ENCODE measurements around the gene MED20.
A peak's percentile ranks its signal among the peaks of the same experiment; 100 is the strongest.
"Not testable (repeated sequence)": the region's sequence is repeated elsewhere in the genome, so short reads cannot be mapped to it uniquely, and the experiment has no call there.

MED20 gene, protein sequence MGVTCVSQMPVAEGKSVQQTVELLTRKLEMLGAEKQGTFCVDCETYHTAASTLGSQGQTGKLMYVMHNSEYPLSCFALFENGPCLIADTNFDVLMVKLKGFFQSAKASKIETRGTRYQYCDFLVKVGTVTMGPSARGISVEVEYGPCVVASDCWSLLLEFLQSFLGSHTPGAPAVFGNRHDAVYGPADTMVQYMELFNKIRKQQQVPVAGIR

GRCh38 chr6:41920921-41921711 lies at the start of gene MED20, which contains the start of gene BYSL:
TSS of gene MED20 (minus strand) at chr6:41921139. CDS start at chr6:41921018, 121 bp downstream.
TSS of gene BYSL (plus strand) at chr6:41921499. CDS start at chr6:41921563, 64 bp downstream.
- peak; percentile 99 for DNase-seq

- no peak for DNase-seq
Observed at GRCh38 chr6:41970436-41970846, 49.5 kb upstream of the MED20 start.

DNA sequence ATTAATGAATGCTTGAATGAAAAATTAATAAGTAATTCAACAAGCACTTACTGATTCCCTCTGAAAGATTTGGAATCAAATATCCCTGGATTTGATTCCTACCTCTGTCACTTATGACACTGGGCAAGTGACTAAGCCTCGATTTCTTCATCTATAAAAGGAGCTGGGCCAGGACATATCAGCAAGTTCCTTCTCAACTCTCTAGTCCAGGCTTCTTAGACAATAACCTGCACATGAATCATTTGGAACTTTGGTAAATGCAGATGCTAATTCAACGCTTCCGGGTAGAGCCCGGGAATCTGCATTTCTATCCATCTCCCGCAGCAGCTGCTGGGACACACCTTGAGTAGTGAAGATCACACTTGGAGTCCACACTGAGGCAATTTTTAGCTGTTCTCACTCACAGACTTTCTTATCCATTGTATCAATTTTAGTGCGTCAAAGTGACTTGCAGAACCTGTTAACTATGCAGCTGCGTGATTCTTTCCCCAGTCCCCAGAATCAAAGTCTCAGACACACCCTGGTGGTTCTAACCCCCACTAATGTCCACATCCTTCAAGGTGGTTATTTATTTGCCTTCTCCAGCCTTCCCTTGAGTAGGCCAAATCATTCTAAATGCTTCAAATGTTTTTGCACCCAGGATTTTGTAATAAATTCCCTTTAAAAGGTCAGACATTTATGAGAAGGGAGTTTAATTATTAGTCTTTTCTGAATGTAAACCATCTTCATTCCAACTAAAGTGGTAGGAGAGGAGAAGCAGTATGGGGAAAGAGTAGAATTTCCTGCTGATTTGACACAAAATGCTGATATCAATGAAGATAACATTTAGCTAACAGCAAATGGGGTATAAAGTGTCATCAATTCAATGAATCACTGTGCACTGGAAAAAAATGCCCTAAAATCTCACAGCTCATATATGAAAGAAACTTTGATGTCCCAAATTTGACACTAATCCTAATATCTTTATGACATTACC lies 46.7 kb upstream of the MED20 start:
- no peak for DNase-seq

GRCh38 chr6:41966961-41967311 lies 46.0 kb upstream of the MED20 start:
- no peak for DNase-seq

DNA sequence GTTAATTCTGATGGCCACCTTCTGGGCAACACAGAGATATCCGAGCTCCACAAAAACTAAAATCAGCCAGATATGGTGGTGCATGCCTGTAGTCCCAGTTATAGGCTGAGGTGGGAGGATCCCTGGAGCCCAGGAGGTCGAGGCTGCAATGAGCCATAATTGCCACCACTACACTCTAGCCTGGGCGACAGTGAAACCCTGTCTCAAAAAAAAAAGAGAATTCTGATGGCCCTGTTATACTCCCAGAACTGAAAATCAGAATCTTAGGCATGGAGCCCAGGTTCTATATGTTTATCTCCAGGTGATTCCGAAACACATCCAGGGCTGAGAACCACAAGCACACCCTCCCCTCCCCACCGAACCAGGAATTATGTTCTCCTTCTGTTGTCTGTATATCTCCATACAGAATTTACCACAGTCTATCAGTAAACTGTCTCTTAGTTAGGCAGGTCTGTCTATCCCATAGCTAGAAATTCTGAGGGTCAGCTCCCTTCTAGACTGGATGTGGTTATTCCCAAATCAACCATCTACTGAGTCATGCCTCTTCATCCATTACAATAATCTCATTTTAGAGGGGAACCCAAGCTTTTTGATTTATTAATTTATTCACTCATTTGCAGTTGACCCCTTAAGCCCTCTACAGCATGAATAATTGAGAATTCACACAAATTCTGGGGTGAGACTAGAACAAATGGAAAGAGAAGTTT lies 45.4 kb upstream of the MED20 start:
- no peak for DNase-seq

- no peak for DNase-seq
Observed at GRCh38 chr6:41965429-41966213, 44.7 kb upstream of the MED20 start.

DNA sequence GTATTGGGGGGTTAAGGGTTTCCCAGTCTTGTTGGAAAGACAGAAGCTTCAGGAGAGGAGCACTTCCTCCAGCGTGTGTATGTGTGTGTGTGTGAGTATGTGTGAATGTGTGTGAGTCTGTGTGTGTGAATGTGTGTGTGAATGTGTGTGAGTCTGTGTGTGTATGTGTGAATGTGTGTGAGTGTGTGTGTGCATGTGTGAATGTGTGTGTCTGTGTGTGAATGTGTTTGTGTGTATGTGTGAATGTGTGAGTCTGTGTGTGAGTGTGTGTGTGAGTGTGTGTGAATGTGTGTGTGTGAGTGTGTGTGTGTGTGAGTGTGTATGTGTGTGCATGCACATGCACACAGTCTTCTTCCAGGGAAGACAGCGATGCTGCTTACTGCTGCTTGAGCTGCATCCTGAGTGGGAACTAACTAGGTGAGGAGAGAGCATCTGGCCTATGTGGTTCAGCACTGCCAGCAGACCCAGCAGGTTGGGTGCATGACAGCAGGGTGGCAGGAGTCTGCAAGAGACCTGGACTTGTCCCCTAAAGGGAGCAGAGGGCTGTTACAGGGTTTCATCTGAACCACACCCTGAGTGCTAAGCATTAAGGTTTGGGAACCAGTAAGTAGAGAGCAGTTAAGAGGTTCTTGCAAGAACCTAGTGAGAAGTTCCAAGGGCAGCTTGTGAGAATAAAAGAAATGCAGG lies 43.4 kb upstream of the MED20 start:
- no peak for DNase-seq

- no peak for DNase-seq
Observed at GRCh38 chr6:41963371-41963770, 42.4 kb upstream of the MED20 start.

DNA sequence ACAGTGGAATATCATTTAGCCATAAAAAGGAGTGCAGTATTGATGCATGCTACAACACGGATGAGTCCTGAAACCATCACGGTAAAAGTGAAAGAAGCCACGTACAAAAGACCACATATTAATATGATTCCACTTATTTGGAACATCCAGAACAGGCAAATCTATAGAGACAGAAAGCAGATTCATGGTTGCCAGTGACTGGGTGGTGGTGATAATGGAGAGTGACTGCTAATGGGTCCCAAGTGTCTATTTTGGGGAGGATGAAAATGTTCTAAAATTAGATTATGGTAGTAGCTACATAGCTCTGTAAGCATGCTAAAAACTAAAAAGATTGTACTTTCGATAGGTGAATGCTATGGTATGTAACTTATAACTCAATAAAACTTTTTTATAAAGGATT lies 39.1 kb upstream of the MED20 start:
- DNase-seq, result no peak

GRCh38 chr6:41958022-41958856 lies 37.3 kb upstream of the MED20 start:
- DNase-seq, result no peak

GRCh38 chr6:41957117-41957516 lies 36.2 kb upstream of the MED20 start:
- no peak for DNase-seq

GRCh38 chr6:41955412-41955811 lies 34.5 kb upstream of the MED20 start:
- no peak for DNase-seq

GRCh38 chr6:41954668-41955067 lies 33.7 kb upstream of the MED20 start:
- no peak for DNase-seq

DNA sequence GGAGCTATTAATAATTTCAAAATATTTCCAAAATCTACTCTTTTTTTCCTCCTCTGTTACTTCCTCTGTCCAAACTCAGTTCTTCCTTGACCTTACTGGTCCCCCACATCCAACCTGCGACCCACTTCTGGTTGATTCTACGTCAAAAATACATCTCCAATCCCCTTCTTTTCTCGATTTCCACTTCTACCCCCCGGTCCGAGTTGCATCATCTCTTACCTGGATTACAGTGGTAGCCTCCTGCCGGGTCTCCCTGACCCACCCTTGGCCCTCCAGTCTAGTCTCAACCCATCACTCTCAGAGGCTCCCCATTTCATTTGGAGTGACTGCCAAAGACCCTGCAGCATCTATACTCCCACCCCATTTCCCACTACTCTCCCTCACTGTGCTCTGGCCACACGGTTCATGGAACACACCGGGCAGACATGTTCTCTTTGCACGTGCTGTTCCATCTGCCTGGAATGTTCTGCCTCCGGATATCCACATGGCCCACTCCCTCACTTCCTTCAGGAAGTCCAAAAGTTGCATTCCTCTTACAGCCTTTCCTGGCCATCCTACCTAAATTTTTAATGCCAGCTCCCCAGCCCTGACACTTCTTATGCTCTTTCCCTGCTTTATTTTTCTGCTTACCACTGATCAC lies 26.8 kb upstream of the MED20 start:
- no peak for DNase-seq

DNA sequence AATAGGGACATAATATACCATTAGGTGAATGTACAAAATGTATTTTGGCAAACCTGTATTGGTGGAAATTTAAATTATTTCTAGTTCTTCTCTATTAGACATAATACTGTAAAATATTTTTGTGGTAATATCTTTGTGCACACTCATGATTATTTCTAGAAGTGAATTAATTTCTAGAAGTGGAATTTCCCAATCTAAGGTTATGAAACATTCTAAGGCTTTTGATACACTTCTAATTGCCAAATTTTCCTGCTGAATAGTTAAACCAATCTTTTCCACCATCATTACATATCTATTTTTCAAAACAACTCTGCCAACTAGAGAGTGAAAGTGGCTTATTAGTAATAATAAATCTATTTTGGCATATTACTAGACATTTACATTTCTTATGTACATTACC lies 22.5 kb upstream of the MED20 start:
- DNase-seq, result no peak

DNA sequence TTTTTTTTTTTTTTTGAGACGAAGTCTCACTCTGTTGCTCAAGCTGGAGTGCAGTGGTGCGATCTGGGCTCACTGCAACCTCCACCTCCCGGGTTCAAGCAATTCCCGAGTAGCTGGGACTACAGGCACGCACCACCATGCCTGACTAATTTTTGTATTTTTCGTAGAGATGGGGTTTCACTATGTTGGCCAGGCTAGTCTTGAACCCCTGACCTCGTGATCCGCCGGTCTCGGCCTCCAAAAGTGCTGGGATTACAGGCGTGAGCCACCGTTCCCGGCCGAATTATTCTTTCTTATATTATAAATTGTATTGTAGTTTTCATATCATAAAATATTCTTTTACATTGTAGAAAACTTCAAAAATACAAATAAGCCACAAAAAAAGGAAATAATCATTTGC lies 21.9 kb upstream of the MED20 start:
- DNase-seq, result not testable (repeated sequence)

DNA sequence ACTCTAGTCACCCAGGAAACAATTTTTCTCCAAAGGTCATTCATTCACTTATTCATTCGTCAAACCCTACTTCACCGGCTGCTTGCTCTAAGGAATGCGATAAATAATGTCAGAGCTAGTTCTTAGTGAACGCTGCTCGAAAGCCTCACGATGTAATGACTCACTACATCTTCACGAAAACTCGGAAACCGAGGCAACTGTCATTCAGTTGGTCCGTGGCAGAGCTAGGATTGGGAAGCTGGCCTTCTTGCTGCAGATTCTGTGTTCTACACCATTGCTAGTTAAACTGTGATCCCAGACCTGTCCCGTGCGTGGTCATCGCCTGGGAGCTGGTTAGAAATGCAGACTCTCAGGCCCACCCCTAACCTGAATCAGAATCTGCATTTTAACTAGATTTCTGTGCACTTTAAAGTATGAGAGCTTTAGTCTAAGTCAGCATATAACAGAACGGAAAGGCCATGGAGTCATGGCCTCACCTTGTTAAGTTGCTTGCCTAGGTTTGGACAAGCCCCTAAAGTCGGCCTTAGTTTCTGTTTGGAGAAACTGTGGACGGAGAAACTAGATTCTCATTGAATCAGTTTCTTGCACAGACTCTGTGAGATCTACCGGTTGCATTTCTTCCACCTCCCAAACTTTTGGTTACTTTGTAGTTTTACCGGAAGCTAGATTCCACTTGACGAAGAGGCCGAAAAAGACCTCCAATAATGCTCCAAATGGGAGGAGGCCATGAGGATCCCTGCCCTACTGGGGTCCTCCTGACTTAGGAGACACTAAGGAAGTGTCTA lies 21.3 kb upstream of the MED20 start:
- DNase-seq, result no peak

- peak; percentile 88 for DNase-seq
Observed at GRCh38 chr6:41941280-41942066, 20.5 kb upstream of the MED20 start, which contains the start of gene CCND3. TSS of gene CCND3 (minus strand) at chr6:41941808. CDS start at chr6:41941649, 159 bp downstream.

Measured in KG1 (cell line).